ENCODE data around the gene NCS1.

DNA sequence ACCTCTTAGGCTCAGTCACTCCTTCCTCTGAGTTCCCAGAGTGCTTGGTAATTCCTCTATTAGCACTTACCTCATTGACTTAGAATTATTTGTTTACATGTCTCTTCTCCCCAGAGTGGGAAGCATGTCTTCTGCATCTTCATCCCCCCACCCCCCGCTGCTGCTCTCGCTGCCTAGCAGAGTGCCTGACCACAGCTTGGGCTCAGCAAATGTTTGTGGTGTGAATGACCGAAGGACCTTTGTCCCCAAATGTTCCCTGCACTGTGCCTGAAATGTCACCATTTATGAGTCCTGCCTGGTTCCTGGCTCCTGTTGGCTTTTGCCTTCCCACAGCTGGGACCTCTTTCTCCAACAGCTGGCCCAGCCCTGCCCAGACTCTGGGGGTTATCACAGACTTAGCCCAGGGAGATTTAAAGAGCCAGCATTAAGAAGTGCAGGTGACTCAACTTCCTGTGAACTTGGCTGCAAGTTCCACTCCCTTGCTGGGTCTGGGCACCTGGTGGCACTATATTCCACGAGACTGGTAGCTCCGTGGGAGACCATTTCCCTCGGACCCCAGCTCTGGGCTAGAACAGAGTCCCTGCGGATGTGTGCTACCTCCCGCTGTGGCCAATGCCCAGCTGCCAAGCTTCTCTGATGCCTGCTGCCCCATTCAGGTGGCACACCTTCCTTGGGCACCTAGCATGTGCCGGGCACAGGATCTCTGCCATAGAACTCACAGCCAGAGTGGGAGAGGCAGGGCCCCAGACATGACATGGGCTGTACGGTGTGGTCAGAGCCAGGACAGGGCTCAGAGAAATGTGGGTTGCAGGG is 91.6 kb downstream of the NCS1 start:
- TF ChIP-seq, protein P1, sequence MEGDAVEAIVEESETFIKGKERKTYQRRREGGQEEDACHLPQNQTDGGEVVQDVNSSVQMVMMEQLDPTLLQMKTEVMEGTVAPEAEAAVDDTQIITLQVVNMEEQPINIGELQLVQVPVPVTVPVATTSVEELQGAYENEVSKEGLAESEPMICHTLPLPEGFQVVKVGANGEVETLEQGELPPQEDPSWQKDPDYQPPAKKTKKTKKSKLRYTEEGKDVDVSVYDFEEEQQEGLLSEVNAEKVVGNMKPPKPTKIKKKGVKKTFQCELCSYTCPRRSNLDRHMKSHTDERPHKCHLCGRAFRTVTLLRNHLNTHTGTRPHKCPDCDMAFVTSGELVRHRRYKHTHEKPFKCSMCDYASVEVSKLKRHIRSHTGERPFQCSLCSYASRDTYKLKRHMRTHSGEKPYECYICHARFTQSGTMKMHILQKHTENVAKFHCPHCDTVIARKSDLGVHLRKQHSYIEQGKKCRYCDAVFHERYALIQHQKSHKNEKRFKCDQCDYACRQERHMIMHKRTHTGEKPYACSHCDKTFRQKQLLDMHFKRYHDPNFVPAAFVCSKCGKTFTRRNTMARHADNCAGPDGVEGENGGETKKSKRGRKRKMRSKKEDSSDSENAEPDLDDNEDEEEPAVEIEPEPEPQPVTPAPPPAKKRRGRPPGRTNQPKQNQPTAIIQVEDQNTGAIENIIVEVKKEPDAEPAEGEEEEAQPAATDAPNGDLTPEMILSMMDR (conservative IDR thresholded peaks at IDR 0.05), result no peak
- no peak for TF ChIP-seq ZFX (IDR thresholded peaks at IDR 0.05)

All from C4-2B (cell line).